Inflammatory macrophage treated with lipopolysaccharide for 1 hour (primary cell): ENCODE data around the gene PRXL2B.
A peak's percentile ranks its signal among the peaks of the same experiment; 100 is the strongest.
"Not testable (repeated sequence)": the region's sequence is repeated elsewhere in the genome, so short reads cannot be mapped to it uniquely, and the experiment has no call there.

Experiments
- DNase-seq, 2 donors: peaks; one replicate each; pipeline ENCODE4 v3.0.0-alpha.2; 2020 to 2022

The PRXL2B gene

DNA sequence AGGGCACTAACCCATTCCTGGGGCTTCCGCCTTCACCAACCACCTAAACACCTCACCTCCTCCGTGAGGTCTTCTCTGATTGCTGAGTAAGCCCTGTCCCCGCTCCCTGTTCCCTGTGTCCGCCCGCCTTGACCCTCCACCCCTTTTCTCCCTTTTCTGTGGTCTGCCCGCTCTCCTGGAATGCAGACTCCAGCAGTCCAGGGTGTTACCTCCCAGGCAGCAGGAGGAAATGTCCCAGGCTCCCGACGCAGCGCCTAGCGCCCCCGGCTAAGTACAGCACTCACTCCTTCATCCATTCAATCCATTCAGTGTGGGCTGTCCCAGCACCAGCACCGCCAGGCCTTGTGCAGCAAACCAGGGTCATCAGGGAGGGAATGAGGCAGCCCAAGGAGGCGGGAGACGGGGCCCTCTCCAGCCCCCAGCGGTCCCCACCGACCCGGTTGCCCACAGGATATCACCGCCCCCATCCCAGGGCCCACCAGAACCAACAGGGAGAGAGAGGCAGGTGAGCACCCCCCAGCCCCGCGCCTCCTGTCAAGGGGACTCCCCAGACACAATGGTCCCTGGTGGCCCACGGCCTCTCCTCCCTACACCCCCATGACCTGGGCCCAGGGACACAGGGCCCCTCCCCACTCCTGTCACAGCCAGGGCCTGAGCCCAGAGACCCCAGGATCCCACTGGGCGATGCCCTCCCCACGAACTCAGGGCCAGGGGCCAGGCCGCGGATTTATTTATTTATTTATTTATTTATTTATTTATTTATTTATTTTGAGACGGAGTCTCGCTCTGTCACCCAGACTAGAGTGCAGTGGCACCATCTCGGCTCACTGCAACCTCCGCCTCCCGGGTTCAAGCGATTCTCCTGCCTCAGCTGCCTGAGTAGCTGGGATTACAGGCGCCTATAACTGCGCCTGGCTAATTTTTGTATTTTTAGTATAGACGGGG, 20.2 kb upstream of the PRXL2B start:
- no peak for DNase-seq

DNA sequence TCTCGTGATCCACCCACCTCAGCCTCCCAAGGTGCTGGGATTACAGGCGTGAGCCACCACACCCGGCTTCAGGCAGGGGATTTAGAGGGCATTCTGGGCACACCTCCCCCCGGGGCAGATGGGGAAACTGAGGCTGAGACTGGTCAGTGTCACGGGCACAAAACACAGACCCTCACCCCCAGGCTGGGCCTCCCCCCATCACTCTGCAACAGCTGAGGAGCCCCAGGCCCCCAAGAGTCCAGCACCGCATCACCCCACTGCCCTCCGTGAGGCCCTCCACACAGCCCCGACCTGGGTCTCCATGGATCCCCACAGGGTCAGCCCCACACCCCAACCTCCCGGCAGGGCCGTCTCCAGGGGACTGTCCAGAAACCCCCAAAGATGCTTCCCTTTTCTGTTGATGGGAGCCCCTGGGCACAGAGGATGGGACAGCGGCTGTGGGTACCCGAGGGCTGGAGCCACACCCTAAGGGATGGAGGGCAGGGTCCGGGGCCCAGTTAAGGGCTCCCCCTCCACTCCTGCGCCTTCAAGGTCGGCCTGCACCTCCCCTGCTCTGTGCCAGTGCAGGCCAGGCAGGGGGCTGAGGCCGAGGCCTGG, 19.4 kb upstream of the PRXL2B start:
- no peak for DNase-seq

DNA sequence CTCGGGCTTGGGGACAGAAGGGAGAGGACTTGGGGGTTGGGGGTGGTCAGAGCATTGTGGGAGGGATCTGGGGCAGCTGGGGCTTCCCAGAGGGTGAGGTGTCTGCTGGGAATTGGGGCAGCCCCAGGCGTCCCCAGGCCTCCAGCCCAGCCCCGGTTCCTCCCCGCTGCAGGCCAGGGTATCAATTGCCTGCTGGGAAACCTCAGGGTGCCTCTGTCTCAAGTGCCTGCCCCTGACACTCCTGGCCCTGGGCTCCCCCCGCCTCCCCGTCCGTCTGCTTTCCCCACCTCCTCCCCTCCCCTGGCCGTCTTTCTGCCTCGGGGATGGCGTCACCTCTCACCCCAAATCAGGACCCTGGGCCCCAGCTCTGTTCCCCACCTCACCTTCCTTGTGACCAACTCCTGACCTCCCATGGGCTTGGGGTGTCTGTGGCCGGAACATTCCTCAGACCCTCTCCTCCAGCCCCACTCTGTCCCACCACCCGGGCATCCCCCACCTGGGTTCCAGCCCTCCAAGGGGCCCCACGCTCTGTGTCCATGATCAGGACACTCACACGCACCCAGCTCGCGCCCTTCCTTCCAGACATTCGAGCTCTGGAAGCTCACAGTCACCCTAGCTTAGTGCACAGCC, 18.3 kb upstream of the PRXL2B start:
- DNase-seq = not testable (repeated sequence)

DNA sequence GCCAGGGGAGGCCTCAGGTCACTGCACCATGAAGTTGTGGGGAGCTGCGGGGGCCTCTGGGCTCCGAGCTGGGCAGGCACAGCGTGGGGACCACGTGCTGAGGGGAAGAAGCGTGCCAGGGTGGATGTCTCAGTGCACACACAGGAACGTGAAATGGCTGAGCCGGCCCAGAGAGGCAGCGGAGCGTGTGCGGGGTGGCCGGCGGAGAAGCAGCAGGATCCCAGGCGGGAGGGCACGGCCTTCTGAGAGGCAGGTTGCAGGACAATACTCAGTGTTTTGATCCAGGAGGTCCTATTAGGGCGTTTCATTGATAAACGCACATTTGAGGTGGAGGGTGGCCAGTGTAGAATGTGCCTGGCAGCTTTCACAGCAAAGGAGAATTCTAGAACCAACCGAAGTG, 17.5 kb upstream of the PRXL2B start:
- DNase-seq = no peak

DNA sequence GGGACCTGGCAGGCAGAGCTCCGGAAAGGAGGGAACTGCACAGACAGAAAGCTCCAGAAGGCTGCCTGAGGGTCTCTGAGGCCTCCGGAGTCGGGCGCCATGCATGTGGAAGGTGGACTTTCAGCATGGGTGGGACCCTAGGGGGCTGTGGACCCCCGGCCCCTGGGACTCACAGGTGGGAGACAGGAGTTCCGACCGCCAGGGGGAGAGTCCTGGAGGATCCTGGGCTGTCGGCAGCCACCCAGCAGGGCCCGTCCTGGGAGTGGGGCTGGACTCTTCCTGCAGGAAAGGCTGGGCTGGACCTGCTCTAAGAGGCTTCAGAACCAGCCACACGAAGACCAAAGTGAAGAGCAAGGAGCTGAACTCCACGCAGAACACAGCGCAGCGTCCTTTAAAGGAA, 16.9 kb upstream of the PRXL2B start:
- DNase-seq = not testable (repeated sequence)

DNA sequence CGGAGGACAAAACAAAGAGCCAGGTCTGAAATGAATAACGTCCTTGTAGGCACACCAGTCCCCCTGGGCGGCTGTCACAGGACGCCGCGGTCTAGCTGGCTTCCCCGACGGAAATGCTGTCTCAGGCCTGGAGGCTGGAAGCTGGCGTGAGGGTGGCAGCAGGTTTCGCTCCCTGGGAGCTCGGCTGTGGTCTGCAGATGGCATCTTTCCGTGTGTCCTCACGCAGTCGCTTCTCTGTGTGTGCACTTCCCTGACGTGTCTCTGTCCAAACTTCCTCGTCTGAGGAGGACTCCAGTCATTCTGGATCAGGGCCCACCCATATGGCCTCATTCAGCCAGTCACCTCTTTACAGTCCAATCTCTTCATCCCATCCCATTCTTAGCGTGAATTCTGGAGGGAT, 16.2 kb upstream of the PRXL2B start:
- no peak for DNase-seq

DNA sequence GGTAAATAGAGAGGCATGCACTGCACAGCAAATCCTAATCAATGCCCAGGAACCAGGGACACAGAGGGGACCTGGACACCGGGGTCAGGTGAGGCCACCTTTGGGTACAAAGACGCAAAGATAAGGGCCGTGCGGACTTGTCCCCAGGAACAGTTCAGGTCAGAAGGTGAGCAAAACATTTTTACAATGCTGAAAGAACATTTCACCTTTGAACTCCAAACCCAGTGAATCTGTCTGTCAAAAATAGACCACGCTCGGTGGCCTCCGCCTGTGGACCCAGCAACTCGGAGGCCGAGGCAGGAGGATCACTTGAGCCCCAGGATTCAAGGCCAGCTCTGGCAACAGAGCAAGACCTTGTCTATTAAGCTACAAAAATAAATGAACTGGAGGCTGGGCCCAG, 15.2 kb upstream of the PRXL2B start:
- no peak for DNase-seq

DNA sequence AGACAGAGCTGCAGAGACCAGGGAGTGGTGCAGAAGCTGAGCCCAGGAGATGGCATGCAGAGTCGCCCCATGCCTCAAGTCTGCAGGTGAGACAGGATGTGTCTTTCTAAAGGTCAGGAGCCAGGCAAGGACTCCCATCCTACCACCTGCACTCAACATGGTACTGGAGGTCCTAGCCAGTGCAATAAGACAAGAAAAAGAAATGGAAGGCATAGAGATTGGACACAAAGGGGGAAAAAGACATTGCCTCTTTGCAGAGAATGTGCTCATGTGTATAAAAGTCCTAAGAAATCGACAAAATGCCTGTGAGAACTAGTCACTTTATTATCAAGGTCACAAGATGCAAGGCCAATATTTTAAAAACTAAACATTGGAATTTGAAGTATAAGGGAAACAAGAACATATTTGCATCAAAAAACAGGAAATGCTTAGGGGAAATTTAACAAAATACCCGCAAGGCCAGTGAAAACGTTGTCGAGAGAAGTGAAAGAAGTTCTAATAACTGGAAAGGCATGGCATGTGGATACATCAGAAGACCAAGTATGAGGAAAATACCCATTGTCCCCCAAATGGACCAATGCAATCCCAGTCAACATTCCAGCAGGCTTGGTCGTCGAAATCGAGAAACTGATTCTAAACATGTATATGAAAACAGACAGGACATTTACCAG, 13.2 kb upstream of the PRXL2B start:
- DNase-seq = peak; percentile 64 to 83

DNA sequence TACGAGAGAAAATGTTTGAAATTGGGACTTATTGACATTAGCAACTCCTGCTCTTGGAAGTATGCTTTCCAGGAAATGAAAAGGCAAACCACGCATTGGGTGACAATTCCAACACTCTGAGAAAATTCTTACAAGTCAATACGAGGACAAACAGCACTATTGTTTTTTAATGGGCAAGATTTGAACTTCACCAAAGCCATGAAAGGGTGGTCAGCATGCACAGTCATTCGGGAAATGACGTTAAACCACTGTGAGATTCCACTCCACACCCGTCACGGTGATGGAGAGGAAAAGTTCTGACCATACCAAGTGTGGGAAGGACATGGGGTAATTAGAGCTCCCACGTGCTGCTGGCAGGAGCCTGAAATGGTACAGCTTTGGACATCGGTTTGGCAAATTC, 12.2 kb upstream of the PRXL2B start:
- DNase-seq = no peak

DNA sequence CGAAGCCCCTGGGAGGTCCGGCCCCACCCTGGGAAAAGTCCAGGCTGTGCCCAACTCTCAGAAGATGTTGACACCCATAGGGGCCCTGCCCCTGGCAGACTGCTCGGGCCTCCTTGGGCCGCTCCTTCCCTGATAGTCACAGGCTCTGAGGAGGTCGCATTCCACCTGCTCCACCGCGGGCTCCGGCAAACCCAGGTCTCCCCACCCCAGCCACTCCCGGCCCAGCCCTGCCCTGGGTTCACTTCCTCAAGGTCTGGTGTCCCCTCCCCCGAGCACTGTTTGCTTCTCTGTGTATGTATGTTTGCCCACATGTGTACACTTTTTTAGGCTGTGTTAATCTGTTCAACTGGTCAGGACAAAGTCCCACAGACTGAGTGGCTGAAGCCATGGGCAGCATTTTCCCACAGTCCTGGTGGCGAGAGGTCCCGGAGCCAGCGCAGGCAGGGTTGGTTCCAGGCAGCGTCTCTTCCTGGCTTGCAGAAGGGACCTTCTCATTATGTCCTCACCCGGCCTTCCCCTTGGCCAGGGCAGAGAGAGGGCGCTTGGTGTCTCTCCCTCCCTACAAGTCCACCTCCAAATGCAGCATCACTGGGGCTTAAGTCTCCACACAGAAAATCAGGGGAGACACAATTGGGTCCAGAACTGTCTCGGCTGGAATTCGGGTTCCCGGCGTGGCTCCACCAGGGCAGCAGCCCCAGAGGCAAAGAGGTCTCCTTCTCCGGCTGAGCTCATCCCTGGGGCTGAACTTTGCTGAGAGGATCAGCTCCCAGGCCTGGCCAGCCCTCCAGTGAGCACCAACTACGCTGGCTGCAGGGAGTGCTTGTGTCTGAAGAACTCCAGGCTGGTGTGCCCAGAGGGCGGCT, 10.5 kb upstream of the PRXL2B start:
- DNase-seq = peak in 1 of 2 donors; percentile 40

DNA sequence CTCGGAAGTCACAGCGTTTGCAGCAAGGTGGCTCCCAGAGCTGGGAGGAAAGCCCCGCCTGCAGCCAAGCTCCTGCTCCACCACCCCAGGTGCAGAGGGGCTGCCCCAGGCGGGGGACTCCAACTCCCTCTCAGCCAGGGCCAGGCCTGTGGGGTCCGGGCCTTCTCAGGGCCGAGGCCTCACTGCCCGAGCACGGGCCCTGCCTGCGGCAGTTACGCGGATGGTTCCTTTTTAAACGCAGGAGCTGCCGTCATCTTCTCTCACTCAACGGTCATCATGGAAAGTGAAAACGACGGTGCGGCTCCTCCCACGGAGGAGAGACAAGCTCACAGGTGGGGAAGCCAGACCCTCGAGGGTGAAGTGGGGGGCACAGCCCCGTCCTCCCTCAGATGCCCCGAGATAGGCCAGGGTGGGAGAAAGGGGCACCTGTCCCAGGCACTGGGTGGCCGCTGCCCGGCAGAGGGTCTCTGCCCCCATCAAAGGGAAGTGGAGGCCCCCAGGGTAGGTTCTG, 9.0 kb upstream of the PRXL2B start:
- peak in 1 of 2 donors; percentile 43 for DNase-seq

DNA sequence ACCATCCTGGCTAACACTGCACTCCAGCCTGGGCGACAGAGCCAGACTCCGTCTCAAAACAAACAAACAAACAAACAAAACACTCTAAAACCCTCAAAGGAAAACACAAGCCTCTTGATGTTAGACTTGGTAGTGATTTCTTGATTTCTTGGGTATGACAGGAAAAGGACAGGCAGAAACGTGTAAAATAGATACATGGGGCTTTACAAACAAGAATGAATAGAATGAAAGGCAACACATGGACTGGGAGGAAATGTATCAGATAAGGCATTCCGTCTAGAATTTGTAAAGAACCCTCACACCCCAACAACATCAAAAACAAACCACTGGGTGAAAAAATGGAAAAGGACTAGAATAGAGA, 7.8 kb upstream of the PRXL2B start:
- no peak for DNase-seq

DNA sequence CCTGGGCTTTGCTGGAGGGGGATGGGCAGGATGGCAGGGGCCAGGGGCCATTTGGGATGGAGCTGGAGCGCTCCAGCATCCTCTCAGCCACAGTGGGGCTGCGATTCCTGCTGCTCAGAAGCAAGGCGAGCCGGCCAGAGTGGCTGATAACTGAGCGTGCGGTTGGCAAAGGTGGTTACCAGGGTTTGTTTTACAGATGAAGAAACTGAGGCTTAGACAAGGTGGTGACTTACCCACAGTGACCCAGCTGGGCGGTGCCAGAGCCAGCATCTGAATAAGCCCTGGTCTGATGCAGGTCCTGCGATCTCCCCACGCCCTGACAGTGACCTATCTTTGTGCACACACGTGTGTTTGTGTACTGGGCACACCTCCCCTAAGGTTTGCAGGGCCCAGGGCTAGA, 5.9 kb upstream of the PRXL2B start:
- DNase-seq = no peak

DNA sequence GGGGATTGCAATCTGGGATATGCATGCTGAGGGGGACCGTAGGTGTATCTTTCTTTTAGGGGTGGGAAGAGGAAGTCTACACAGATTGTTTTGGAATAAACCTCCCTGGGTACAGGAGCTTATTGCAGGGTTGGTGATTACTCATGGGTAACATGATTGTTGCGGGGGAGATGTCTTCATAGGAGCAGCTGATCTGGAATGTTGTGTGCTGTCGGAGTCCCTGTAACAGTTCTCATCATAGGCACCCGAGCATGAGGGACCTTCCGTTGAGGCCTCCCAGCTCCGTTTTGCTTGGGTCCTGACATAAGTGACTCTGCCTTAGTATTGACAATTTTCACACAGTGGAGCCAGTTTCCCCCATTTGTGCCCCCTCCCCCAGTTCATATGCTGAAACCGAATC, 4.2 kb upstream of the PRXL2B start:
- DNase-seq = peak; percentile 70 to 97

DNA sequence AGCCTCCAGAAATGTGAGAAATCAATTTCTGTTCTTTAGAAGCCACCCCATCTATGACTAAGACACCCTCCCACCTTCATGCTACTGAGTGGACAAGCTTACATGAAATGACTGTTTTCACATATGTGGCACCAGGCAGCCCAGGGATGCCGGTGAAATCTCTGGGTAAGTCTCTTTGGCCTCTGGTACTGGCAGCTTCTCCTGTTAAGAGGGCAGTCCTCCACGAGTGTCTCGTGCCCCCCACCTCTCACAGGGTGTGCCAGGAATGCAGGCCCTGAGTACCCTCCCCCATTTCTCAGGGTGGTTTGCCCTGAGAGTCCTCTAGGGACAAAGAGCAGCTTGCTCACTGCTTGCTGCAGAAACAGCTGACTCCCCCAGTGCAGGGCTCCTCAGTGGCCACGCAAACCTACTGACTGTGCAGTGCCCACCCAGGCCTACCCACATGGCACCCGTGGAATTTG, 3.2 kb upstream of the PRXL2B start:
- DNase-seq = peak; percentile 26 to 52

DNA sequence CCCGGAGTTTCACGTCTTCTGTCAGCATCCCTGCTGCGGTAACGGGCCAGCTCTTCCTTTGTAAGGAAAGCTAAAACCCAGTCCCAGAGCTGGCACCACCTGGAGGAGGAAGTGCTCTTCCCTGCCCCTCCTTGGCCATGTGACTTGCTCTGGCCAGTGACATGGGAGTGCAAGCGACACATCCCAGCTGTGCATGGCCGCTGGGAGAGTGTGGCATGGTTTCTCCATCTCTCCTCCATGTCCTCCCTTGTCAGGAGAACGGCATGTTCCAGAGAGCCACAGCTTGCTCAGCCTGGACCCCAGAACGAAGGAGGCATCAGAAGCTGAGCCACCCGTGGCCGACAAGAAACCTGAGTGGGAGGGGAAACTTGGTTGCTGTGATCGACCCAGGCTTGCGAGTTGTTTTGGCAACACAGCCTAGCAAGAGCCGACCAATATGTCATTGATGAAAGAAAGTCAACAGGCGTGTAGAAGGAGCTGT, 2.7 kb upstream of the PRXL2B start:
- DNase-seq = peak in 1 of 2 donors; percentile 41

DNA sequence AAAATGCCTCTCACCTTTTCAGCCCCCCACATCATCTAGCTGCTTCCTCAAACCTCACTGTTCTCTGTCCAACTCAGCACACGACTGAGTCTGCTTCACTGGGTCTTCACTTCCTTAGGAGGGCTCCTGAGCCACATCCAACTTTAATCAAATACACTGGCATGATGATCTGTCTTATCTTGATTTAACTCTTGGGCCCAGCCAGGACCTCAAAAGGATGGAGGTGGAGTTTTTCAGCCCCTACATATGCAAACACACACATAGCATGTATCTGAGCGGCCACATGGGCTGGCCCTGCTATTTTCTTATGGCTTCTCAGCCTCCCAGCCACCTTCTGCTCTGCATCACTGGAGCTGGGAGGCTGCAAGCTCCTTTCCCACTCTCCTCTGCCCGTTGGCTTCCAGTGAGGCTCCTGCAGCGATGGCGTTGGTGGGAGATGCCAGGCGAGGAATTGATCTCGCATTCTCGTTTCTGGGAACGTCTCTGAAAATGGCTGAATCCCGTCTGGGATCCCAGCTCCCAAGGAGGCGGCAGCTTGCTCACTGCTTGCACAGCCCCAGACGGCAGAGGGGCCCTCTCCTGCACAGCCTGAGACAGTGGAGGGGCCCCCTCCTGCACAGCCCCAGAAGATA, 1.8 kb upstream of the PRXL2B start:
- DNase-seq = no peak

DNA sequence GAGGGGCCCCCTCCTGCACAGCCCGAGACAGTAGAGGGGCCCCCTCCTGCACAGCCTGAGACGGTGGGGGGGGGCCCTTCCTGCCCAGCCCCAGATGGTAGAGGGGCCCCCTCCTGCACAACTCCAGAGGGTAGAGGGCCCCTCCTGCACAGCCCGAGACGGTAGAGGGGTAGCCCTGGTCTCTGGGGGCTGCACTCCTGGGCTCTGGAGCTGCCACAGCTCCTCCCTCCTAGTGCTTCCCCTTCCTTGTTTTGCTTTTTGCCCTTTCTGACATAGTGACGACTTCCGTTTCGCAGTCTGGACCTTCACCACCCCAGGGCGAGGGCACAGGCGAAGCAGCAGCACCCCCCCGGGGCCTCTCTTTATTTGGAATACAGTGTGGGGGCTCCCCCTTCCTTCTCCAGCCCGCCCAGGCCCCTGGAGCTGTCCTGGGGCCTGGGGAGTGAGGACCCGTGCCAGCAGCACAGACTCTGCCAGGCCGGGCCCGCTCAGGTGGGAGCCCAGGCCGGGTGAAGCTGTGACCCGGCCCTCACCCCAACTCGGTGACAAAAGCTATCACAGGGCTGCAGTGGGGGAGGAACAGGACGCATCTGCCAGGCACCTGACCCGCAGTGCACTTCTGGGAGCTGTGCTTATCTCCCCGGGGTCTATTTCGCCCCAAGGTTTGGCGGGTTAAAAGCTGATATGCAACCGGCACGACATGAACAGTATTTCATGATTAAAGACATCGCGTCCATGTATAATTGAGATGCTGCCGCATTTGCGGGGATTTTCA, 1.1 kb upstream of the PRXL2B start:
- peak; percentile 79 to 83 for DNase-seq

DNA sequence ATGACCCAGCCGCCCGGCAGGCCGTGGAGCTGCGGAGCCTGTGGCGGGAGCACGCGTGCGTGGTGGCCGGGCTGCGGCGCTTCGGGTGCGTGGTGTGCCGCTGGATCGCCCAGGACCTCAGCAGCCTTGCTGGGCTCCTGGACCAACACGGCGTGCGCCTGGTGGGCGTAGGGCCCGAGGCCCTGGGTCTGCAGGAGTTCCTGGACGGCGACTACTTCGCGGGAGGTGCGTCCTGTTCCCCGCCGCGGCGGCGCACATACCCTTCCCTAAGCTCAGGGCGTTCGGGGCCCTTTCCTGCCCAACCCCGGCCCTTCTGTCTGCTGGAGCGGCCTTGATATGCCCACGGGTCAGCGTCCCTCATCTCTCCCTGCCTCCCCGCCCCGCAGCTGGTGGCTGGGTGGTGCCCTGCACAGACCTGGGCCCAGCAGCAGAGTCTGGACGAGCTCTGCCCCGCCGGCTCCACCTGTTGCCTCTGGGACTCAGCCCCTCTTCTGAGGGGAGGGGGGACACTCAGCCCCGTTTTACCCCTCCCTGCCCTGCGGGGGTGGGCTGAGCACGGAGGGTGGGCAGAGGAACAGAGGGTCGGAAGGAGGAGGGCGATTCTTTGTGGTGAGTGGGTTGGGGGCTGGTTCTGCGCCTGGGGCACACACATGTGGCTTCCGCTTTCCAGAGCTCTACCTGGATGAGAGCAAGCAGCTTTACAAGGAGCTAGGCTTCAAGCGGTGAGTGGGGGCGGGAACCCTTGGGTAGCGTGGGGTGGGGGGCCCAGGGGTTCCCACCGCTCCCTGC, 688 bp downstream of the PRXL2B start:
- no peak for DNase-seq
